ENCODE results near the gene GALNT10. TPM values are rescaled to one million over a fixed set of nuclear protein-coding genes. Genes with fewer than 3 reads are reported as not detected.
A peak's percentile ranks its signal among the peaks of the same experiment; 100 is the strongest.

Gene GALNT10
- total RNA-seq, 1 donor from 2014 or later, result 30.2 TPM

GRCh38 chr5:154318691-154319090 lies 128.2 kb downstream of the GALNT10 start:
- no peak for DNase-seq (ENCODE audit: low read depth in 2 of 2)

GRCh38 chr5:154319736-154320135 lies 129.2 kb downstream of the GALNT10 start:
- no peak for DNase-seq (ENCODE audit: low read depth in 2 of 2)

- no peak for DNase-seq (ENCODE audit: low read depth in 2 of 2)
Observed at GRCh38 chr5:154320224-154321089, 129.9 kb downstream of the GALNT10 start.

GRCh38 chr5:154321546-154321945 lies 131.0 kb downstream of the GALNT10 start:
- DNase-seq (ENCODE audit: low read depth in 2 of 2), result no peak

- DNase-seq (ENCODE audit: low read depth in 2 of 2), result no peak
Observed at GRCh38 chr5:154324033-154324432, 133.5 kb downstream of the GALNT10 start.

GRCh38 chr5:154325566-154325965 lies 135.0 kb downstream of the GALNT10 start:
- peak in 1 of 2 donors; percentile 23 for DNase-seq (ENCODE audit: low read depth in 2 of 2)

- no peak for DNase-seq (ENCODE audit: low read depth in 2 of 2)
Observed at GRCh38 chr5:154329062-154329461, 138.5 kb downstream of the GALNT10 start.

GRCh38 chr5:154329519-154330040 lies 139.0 kb downstream of the GALNT10 start:
- no peak for DNase-seq (ENCODE audit: low read depth in 2 of 2)

GRCh38 chr5:154330097-154330667 lies 139.6 kb downstream of the GALNT10 start:
- DNase-seq (ENCODE audit: low read depth in 2 of 2), result no peak

GRCh38 chr5:154331232-154331631 lies 140.7 kb downstream of the GALNT10 start:
- DNase-seq (ENCODE audit: low read depth in 2 of 2), result no peak

GRCh38 chr5:154331924-154332323 lies 141.4 kb downstream of the GALNT10 start:
- no peak for DNase-seq (ENCODE audit: low read depth in 2 of 2)

GRCh38 chr5:154332451-154332850 lies 141.9 kb downstream of the GALNT10 start:
- DNase-seq (ENCODE audit: low read depth in 2 of 2), result no peak

GRCh38 chr5:154333016-154333415 lies 142.5 kb downstream of the GALNT10 start:
- no peak for DNase-seq (ENCODE audit: low read depth in 2 of 2)

- DNase-seq (ENCODE audit: low read depth in 2 of 2), result peak; percentile 17 to 67
Observed at GRCh38 chr5:154334406-154335064, 144.0 kb downstream of the GALNT10 start.

- no peak for DNase-seq (ENCODE audit: low read depth in 2 of 2)
Observed at GRCh38 chr5:154335065-154335448, 144.5 kb downstream of the GALNT10 start.

GRCh38 chr5:154341620-154342019 lies 151.1 kb downstream of the GALNT10 start:
- no peak for DNase-seq (ENCODE audit: low read depth in 2 of 2)

GRCh38 chr5:154342211-154342610 lies 151.7 kb downstream of the GALNT10 start:
- no peak for DNase-seq (ENCODE audit: low read depth in 2 of 2)

- DNase-seq (ENCODE audit: low read depth in 2 of 2), result no peak
Observed at GRCh38 chr5:154342963-154343362, 152.4 kb downstream of the GALNT10 start.

GRCh38 chr5:154344461-154344860 lies 153.9 kb downstream of the GALNT10 start:
- no peak for DNase-seq (ENCODE audit: low read depth in 2 of 2)

GRCh38 chr5:154345255-154345952 lies 154.9 kb downstream of the GALNT10 start:
- no peak for DNase-seq (ENCODE audit: low read depth in 2 of 2)

- DNase-seq (ENCODE audit: low read depth in 2 of 2), result no peak
Observed at GRCh38 chr5:154346427-154346826, 155.9 kb downstream of the GALNT10 start.

Measured in lung microvascular endothelial cell (primary cell).